HCT116 (cell line): Measurements from ENCODE around the gene CTIF. TPM values are rescaled to one million over a fixed set of nuclear protein-coding genes. Genes with fewer than 3 reads are reported as not detected.

ENCODE experiments used
- ATAC-seq: fragments of 200-7000 bp; cut with Tn5 transposase; 2 replicates; pipeline ENCODE4 v1.9.1; 2020; ENCODE audit warnings: mild to moderate bottlenecking, moderate library complexity
- BruUV-seq: library from RNA; stranded (reverse); fragments of 400-500 nt; replicated peaks from 2 replicates; lab custom pipeline; 2021; lab: Mats Ljungman, UMichigan
- CTCF ChIA-PET: fragments of 300-600 bp; sonication (Branson Sonifier 250); formaldehyde crosslinking; loops from one replicate; lab custom pipeline; 2021; ENCODE audit warnings: antibody characterized with exemption; lab: Charles Lee
- POLR2A ChIA-PET: fragments of 300-600, 350-600 bp; sonication (Branson Sonifier 250); formaldehyde crosslinking; loops from one replicate; lab custom pipeline; 2021; ENCODE audit warnings: antibody characterized with exemption; lab: Charles Lee
- RAD21 ChIA-PET, 2 experiments: fragments of 300-600 bp; sonication (Branson Sonifier 250); formaldehyde crosslinking; loops; one replicate each; lab custom pipeline; 2023; ENCODE audit warnings: low total read pairs in 2 of 2; ENCODE audit not compliant: uncharacterized antibody in 2 of 2, unreplicated experiment in 2 of 2, low non-redundant PET in 1 of 2; lab: Charles Lee
- DNase-seq: peaks from one replicate; pipeline ENCODE4 v3.0.0-alpha.2; 2010; ENCODE audit warnings: low read depth, low spot score
- H2AFZ ChIP-seq: fragments of 200-600 bp; shearing (Covaris generic), sonication (generic); 2 replicates; pipeline ENCODE4 v1.6.1; 2017; ENCODE audit warnings: low read depth, mixed run types, mixed read lengths, antibody characterized with exemption, low read length; ENCODE audit not compliant: poor library complexity, severe bottlenecking
- H3K27ac ChIP-seq: 2 replicates; pipeline ENCODE4 v1.5.1; 2012; ENCODE audit warnings: low read depth, low read length
- H3K27me3 ChIP-seq: fragments of 200-600 bp; sonication (generic); 2 replicates; pipeline ENCODE4 v1.6.1; 2016; ENCODE audit warnings: mixed run types, low read length, mixed read lengths; ENCODE audit not compliant: insufficient read depth
- H3K36me3 ChIP-seq, 2 experiments: fragments of 200-500 bp in 1 of 2; fragments of 200-600 bp in 1 of 2; sonication (Bioruptor generic) in 1 of 2; sonication (generic) in 1 of 2; 2 replicates each; pipeline versions ENCODE4 v1.5.1 to v1.6.1; 2014 to 2016; ENCODE audit warnings: low read length in 2 of 2, inconsistent platforms in 1 of 2, mixed read lengths in 1 of 2, mixed run types in 1 of 2; ENCODE audit not compliant: insufficient read depth in 2 of 2, control insufficient read depth in 1 of 2
- H3K4me1 ChIP-seq, 2 experiments: fragments of 200-600 bp in 1 of 2; sonication (generic) in 1 of 2; 2 replicates each; pipeline versions ENCODE4 v1.5.1 to v1.6.1; 2012 to 2017; ENCODE audit warnings: low read length in 2 of 2, inconsistent platforms in 1 of 2, mild to moderate bottlenecking in 1 of 2, mixed read lengths in 1 of 2, mixed run types in 1 of 2, moderate library complexity in 1 of 2; ENCODE audit not compliant: insufficient read depth in 2 of 2, control insufficient read depth in 1 of 2
- H3K4me2 ChIP-seq: fragments of 200-600 bp; sonication (generic); 2 replicates; pipeline ENCODE4 v1.6.1; 2017; ENCODE audit warnings: mixed run types, low read length, mixed read lengths
- H3K4me3 ChIP-seq, 2 experiments: fragments of 200-600 bp in 1 of 2; sonication (generic) in 1 of 2; replicated peaks in 1 of 2; 2 replicates each; pipeline ENCODE4 v1.5.1; 2011 to 2016; ENCODE audit warnings: low read length in 2 of 2, control low read depth in 1 of 2, low read depth in 1 of 2, mild to moderate bottlenecking in 1 of 2, mixed read lengths in 1 of 2, mixed run types in 1 of 2
- H3K79me2 ChIP-seq: fragments of 200-600 bp; sonication (generic); 2 replicates; pipeline ENCODE4 v1.6.1; 2017; ENCODE audit warnings: mild to moderate bottlenecking, mixed run types, low read length, moderate library complexity, mixed read lengths; ENCODE audit not compliant: insufficient read depth
- H3K9ac ChIP-seq: fragments of 200-600 bp; sonication (generic); 2 replicates; pipeline ENCODE4 v1.6.1; 2016; ENCODE audit warnings: low read length, mixed read lengths
- H3K9me2 ChIP-seq: fragments of 200-600 bp; sonication (generic), shearing (Covaris generic); 2 replicates; pipeline ENCODE4 v1.6.1; 2017; ENCODE audit warnings: mixed run types, mild to moderate bottlenecking, moderate library complexity; ENCODE audit not compliant: insufficient read depth
- H3K9me3 ChIP-seq, 2 experiments: fragments of 200-500 bp in 1 of 2; fragments of 200-600 bp in 1 of 2; sonication (Bioruptor generic) in 1 of 2; sonication (generic) in 1 of 2; 2 replicates each; pipeline ENCODE4 v1.6.1; 2014 to 2017; ENCODE audit warnings: low read length in 2 of 2, mixed read lengths in 2 of 2, inconsistent platforms in 1 of 2, low read depth in 1 of 2, mild to moderate bottlenecking in 1 of 2, mixed run types in 1 of 2, moderate library complexity in 1 of 2; ENCODE audit not compliant: control insufficient read depth in 1 of 2, insufficient read depth in 1 of 2
- H4K20me1 ChIP-seq: fragments of 200-600 bp; sonication (generic), shearing (Covaris generic); 2 replicates; pipeline ENCODE4 v1.6.1; 2017; ENCODE audit warnings: mixed run types, mild to moderate bottlenecking, moderate library complexity; ENCODE audit not compliant: insufficient read depth
- CBX3 ChIP-seq: IDR thresholded peaks from 2 replicates; pipeline ENCODE4 v1.6.1; 2012; ENCODE audit warnings: low read depth
- CTCF ChIP-seq, 3 experiments: fragments of 200-600 bp in 1 of 3; sonication (generic) in 1 of 3; IDR thresholded peaks in 2 of 3; conservative IDR thresholded peaks in 1 of 3; 2 replicates each; pipeline ENCODE4 v1.5.1; 2012 to 2017; ENCODE audit warnings: low read depth in 2 of 3, low read length in 2 of 3, antibody characterized with exemption in 1 of 3, borderline replicate concordance in 1 of 3, control low read depth in 1 of 3, mild to moderate bottlenecking in 1 of 3, mixed read lengths in 1 of 3, mixed run types in 1 of 3, moderate library complexity in 1 of 3; ENCODE audit not compliant: insufficient read depth in 1 of 3
- EGR1 ChIP-seq: IDR thresholded peaks from 2 replicates; pipeline ENCODE4 v1.6.1; 2012; ENCODE audit warnings: low read depth
- ELF1 ChIP-seq: IDR thresholded peaks from 2 replicates; pipeline ENCODE4 v1.6.1; 2012; ENCODE audit warnings: low read depth, borderline replicate concordance
- EZH2 ChIP-seq: fragments of 200-600 bp; sonication (generic); IDR thresholded peaks from 2 replicates; pipeline ENCODE4 v1.6.1; 2017; ENCODE audit warnings: antibody characterized with exemption, mixed run types
- EZH2phosphoT487 ChIP-seq: fragments of 200-600 bp; IDR thresholded peaks from 2 replicates; pipeline ENCODE4 v1.6.1; 2018; ENCODE audit warnings: antibody characterized with exemption, borderline replicate concordance
- FOSL1 ChIP-seq: IDR thresholded peaks from 2 replicates; pipeline ENCODE4 v1.6.1; 2012; ENCODE audit warnings: low read depth
- JUND ChIP-seq: IDR thresholded peaks from 2 replicates; pipeline ENCODE4 v1.6.1; 2012
- MAX ChIP-seq: IDR thresholded peaks from 2 replicates; pipeline ENCODE4 v1.6.1; 2012
- POLR2A ChIP-seq: IDR thresholded peaks from 2 replicates; pipeline ENCODE4 v1.7.0; 2011; ENCODE audit warnings: borderline replicate concordance; ENCODE audit not compliant: insufficient read depth, insufficient read length; ENCODE audit errors: extremely low read depth
- REST ChIP-seq: IDR thresholded peaks from 2 replicates; pipeline ENCODE4 v1.6.1; 2012; ENCODE audit warnings: low read depth
- SP1 ChIP-seq: IDR thresholded peaks from 2 replicates; pipeline ENCODE4 v1.6.1; 2012; ENCODE audit warnings: low read depth
- SRF ChIP-seq: IDR thresholded peaks from 2 replicates; pipeline ENCODE4 v1.6.1; 2012; ENCODE audit warnings: low read depth
- YY1 ChIP-seq: IDR thresholded peaks from 2 replicates; pipeline ENCODE4 v1.6.1; 2011; ENCODE audit warnings: low read length, low read depth, moderate library complexity, mild to moderate bottlenecking; ENCODE audit not compliant: insufficient replicate concordance; ENCODE audit errors: extremely low read depth
- ZFX ChIP-seq: fragments of 450-650 bp; IDR thresholded peaks from 2 replicates; pipeline ENCODE4 v1.6.1; 2017
- ZNF274 ChIP-seq: fragments of 200-500 bp; sonication (Bioruptor generic); IDR thresholded peaks from 2 replicates; pipeline ENCODE4 v1.6.1; 2014; ENCODE audit warnings: mild to moderate bottlenecking, low read depth, low read length, inconsistent platforms
- intact Hi-C: fragments of 100-400 bp; cut with micrococcal nuclease; formaldehyde crosslinking; loops from 2 replicates; pipeline ENCODE4 v1.10.0; 2022
- total RNA-seq: library from RNA; stranded (reverse); gene quantifications from one replicate; pipeline ENCODE4 v1.2.1, GENCODE V29; 2021; ENCODE audit not compliant: unreplicated experiment

The CTIF gene
- total RNA-seq, 1 experiment from 2014 or later = 19.7 TPM

- H3K27ac ChIP-seq = no peak overlapping the region
- no peaks in the 10 kb centered on the region for H3K4me1 ChIP-seq
- no peak for ATAC-seq
- no peaks in the 10 kb centered on the region for H4K20me1 ChIP-seq
- no TSS peak for BruUV-seq
- H3K9me2 ChIP-seq = no peaks in the 10 kb centered on the region
- H3K9me3 ChIP-seq = no peaks in the 10 kb centered on the region
- H3K9ac ChIP-seq = no peak overlapping the region
- H3K79me2 ChIP-seq = no peaks in the 10 kb centered on the region
- CTCF ChIA-PET = no interaction called here
- TF ChIP-seq YY1 = no peak
- TF ChIP-seq CBX3 = no peak
- TF ChIP-seq FOSL1 = no peak
- no peak for TF ChIP-seq POLR2A
- TF ChIP-seq SP1 = no peak
- no peak for TF ChIP-seq ZNF274
- no peak for TF ChIP-seq EZH2
- TF ChIP-seq EGR1 = no peak
- TF ChIP-seq SRF = no peak
- TF ChIP-seq CTCF (IDR thresholded peaks at IDR 0.05 in 2 of 3, conservative IDR thresholded peaks at IDR 0.05 in 1 of 3; ENCODE audit: borderline replicate concordance in 1 of 3, insufficient read depth in 1 of 3, low read depth in 2 of 3, low read length in 2 of 3) = no peak
- no peak for TF ChIP-seq EZH2phosphoT487
- TF ChIP-seq JUND = no peak
- TF ChIP-seq REST = no peak
- no peak for TF ChIP-seq ELF1
- no peak for TF ChIP-seq ZFX
- TF ChIP-seq MAX = no peak
- TF ChIP-seq, all 23 proteins: peak for 0
- ChIA-PET POLR2A (no interaction called here), RAD21 (no interaction called here)
- Histone ChIP-seq H3K27me3 (no peaks in the 10 kb centered on the region), H3K36me3 (no peaks in the 10 kb centered on the region), H3K4me3 (no peak overlapping the region), H2AFZ (no peak overlapping the region), H3K4me2 (no peak overlapping the region)
- intact Hi-C loops = no loop called here
- DNase-seq = no peak
Observed at GRCh38 chr18:48581206-48581605, 42.4 kb downstream of the CTIF start.
